ACHN (cell line): ENCODE results near the gene ATAT1.

Experiments used
- DNase-seq: peaks from one replicate; pipeline ENCODE4 v3.0.0-alpha.2; 2015
- in situ Hi-C: cut with HindIII; loops from 2 replicates; pipeline ENCODE4 v1.10.0; 2017; ENCODE audit warnings: low sequenced_read_pairs, low pct_ligation_motif_present, low pct_unique_long_range_greater_than_20kb

Gene ATAT1

GRCh38 chr6:30612213-30612612, 14.5 kb upstream of the ATAT1 start:
- no peak for DNase-seq
- in situ Hi-C loops = no loop called here

GRCh38 chr6:30612687-30613248, 13.9 kb upstream of the ATAT1 start:
- peak; percentile 38 for DNase-seq
- in situ Hi-C loops = no loop called here

GRCh38 chr6:30613251-30614043, 13.2 kb upstream of the ATAT1 start:
- in situ Hi-C loops = no loop called here
- DNase-seq = no peak

DNA sequence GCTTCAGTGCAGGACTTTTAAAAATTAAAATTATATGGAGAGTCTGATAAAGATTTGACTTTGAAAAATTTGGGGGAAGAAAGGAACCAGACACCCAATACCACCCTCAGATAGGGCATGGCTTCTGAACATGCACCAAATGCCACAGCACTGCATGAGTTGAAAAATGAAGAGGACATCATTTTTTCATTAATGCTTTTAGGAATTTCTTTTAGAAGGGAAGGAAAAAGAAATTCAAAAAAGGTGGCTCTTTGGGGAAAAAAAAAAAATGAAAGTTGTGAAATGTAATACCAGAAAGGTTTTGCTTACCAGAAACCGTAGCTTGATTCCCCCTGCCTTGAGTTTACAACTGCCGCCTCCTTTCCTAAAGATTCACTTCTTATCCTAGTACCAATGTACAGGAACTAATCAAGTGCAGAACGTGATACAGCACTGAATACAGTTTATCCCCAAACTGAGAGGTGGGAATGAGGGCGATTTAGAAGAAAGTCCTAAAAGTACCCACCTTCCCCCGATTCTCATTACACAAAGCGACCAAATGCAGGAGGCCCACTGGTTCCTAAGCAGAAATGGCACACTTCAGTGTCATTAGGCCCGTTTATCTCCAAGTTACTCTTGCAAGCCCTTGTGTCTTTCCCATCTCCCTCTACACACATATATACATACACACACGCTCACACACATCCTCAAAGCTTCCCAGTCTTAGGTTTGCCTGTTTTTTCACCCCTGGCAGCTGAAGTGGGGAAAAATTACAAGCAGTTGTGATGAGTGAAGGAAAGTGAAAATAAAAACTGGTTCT, 12.4 kb upstream of the ATAT1 start:
- DNase-seq = no peak
- in situ Hi-C loops = no loop called here

GRCh38 chr6:30614843-30615218, 11.8 kb upstream of the ATAT1 start:
- peak; percentile 96 for DNase-seq
- in situ Hi-C loops = no loop called here

DNA sequence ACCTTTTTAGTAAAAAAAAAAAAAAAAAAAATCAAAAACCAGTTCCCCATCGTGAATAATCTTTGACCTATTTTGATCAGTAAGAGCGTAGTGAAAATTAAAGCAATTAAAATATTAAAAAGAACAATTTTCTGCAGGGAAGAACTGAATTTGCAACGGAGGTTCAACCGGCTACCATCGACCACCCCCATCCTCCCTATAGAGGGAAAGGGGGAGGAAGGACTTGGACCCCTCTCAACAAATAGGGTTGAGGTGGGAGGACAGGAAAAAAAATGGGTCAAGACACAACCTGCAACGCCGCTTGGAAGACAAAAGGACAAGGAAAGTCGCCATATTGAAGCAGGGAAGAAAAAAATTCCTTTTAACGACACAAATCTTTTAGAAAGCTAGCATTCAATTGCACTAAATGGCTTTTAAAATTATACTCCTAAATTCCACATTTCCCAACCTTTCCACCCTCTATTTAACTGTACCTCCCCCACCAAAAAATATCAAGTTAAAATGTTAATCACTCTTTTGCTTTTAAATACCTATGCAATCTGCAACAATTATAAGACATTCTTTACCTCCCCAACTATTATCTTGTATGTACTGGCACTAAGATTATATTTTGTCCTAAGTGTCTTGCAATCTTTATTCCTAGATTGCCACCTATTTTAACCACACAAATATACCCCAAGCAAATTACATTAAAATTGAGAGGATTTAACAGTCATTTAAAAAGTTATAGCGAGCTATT, 11.3 kb upstream of the ATAT1 start:
- in situ Hi-C loops = no loop called here

DNA sequence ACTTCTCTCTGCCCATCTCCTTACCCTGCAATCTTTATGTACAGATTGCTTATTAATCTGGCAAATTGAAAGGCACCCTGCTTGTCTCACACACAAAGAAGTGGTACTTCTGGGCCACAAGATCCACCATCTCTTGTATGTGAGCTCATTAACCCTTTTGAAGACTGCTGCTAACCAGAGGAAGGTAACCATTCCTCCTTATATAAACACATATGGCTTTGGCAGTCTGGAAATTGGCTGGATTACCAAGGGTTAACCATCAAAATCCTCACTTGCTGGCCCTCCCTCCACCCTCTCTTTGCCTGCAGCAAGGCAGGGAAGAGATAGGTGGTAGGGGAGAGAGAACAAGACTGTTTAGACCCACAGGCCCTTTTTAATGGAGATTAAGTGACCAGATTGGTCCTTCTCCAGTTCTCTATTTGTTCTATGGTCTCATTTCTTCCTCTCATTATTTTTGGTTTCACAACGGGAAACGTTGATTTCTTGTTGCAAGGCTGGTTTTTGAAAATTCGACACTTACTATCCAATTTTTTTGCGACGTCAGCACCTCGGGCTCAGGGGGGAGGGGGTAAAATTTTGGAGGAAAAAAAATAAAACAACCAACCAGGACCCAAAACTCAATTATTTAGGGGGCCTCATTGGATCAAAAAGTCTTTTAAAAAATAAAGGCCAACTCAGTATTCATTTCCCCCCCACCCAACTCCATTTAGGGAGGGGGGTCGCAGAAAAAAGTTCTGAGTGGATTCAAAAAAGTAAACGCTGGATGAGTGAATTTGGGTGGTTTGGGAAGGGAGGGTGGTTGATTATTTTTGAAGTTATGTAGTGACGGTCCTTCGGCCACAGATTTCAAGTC, 10.5 kb upstream of the ATAT1 start:
- in situ Hi-C loops = no loop called here
- peak; percentile 30 for DNase-seq

More for the DNA sequence above, 11.3 kb upstream of the ATAT1 start:
- DNase-seq = peak; percentile 82

DNA sequence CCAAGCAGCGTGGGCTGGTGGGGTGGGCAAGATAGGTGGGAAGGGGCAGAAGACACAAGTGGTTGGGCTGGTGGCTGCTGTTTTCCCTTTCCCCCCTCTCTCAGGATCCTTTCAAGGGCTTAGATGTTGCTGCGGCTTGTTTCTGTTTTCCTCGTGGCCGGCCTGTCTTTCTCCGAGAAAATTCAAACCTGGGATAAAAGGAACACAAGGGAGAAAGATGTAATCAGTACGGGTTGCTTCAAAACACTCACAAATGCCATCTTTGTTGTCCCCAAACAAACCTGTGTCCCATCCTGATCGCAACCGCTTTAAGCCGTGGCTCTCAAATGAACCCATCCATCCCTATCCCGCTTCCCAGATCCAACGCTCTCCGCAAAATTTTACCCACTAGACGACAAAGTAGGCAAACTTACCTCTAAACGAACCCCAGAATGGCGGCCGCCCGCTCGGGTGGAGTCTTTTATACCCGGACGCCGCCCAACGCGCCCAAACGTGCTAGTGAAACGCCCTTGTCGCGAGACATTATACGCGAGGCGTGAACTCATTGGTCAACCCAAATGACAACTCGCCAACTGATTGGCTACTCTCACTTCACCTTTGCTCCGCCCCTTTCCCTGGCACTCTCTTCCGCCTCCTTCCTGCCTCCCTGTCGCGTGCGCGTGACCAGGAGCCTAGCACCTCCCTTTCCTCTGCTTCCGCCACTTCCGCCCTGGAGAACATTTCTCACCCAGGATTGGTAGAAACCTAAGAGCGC, 9.7 kb upstream of the ATAT1 start, which contains the start of gene PPP1R10:
PPP1R10 (minus strand) TSS at position 433 of the 754 bp plus-strand sequence. CDS start 7,299 bp downstream, outside the sequence.
- in situ Hi-C loops = no loop called here
- DNase-seq = peak; percentile 99

DNA sequence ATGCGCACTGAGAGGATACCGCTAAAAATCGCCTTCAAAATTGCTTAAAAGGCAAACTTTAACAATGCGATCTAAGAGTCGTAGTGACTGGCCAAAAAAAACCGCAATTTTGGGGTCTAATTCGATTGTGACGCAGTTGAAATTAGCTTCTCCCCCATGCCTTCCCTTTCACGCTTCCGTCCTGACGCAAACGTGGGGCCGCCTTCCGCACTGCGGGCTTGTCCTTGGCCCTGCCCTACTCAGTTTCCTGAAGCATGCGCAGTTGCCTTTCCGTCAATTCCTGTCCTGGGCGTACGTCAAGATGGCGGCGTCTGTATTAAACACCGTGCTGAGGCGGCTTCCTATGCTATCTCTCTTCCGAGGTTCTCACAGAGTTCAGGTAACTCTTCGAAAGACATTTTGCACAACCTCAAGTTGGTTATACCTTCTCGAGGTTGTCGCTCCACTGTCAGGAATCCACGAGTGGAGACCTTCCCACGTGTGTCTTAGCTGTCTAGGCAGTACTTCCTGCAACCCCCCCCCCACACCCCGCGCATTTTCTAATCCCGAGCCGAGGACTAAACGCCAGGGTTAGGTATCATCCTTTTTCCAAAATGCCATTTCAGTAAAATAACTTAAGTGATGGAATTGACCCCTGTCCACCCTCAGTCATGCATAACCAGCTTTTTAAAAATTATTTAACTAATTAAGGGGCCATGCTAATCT, 9.0 kb upstream of the ATAT1 start, which contains the start of gene MRPS18B:
MRPS18B (plus strand) TSS at position 276 of the 705 bp plus-strand sequence; CDS start at position 302, 26 bp downstream.
- in situ Hi-C loops = no loop called here
- peak; percentile 95 for DNase-seq

DNA sequence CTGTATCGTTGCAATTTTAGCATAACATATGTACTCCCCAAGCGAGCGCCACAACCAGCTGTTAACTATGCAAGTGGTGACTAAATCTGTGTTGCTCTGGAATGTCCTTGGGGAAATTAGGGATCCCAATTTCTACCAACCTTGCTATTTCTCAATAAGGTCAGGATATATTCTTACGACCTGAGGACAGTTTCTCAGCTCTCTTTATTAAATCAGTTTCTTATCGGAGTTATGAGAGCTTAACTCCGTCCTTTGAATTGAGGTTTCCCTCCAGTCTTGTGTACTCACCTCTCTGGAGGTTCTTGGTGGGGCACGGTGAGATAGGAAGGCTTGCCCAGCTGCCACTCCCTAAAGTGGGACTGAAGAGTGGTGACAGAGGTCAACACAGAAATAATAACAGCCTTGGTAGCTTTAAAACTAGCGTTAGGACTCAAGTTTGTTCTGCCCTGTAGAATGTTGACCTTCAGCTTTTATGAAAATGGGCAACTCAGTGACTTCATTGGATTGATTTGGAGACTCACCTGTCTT, 8.3 kb upstream of the ATAT1 start:
- in situ Hi-C loops = no loop called here
- DNase-seq = no peak

- DNase-seq = no peak
- in situ Hi-C loops = no loop called here
These were observed 7.1 kb upstream of the ATAT1 start for GRCh38 chr6:30619561-30619960.

DNA sequence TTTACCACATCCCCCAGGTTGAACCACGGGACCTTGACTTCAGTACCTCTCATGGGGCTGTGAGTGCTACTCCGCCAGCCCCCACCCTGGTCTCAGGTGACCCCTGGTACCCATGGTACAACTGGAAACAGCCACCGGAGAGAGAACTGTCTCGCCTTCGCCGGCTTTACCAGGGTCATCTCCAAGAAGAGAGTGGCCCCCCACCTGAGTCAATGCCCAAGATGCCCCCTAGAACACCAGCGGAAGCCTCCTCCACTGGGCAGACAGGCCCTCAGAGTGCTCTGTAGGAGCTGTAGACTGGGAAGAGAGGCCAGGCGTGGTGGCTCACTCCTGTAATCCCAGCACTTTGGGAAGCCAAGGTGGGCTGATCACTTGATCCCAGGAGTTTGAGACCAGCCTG, 1.2 kb upstream of the ATAT1 start:
- DNase-seq = no peak
- in situ Hi-C loops = no loop called here

DNA sequence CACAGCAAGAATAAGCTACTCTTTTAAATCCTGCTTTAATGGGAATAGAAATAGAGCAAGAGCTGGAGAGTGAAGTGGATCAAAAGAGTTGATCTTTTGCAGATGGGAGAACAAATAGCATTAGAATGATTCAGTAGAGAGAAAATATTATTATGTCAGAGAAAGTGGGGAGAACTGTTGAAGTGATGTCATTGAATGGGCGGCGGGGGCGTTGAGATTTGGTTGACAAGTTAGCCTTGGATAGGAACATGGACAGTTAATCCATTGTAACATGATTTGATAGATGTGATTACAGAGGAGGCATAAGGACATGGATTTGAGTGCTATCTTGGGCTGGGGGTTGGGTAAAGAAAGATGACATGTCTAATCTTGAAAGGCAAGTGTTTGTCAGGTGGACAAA, 9.2 kb downstream of the ATAT1 start:
- no peak for DNase-seq
- in situ Hi-C loops = no loop called here

DNA sequence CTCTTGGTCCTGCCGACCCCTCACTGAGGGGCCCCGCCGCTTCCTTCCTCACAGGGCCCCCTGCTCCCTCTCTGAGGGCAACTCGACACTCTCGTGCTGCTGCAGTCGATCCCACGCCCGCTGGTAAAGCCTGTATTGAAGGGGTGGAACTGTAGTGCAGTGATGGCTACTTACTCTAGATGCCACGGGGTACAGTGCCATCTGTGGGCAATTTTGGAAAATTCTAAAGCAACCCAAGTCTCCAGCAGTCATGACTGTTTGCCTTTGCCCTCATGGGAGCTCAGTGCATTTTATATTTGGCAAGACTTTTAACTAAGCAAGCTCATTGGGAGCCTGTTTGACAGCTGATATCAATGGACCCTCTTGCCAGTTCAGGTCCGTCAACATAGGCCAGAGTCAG, 13.8 kb downstream of the ATAT1 start:
- no peak for DNase-seq
- in situ Hi-C loops = no loop called here

DNA sequence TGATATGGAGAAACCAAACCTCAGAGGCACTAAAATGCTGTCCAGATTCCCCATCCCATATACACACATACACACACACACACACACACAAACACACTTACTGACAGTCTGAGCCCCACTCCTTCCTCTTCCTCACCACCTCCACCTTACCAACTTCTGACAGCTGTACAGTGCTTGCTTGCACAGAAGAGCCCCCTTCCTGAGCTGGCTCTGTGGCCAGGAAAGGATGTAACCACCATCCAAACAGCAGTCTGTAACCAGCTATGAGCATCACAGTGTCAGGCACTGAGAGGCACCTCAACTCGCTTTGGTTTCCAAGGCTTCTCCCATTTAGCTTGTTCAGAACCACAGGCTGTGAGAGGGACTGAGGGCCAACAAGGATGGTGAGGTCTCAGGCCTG, 14.4 kb downstream of the ATAT1 start:
- no peak for DNase-seq
- in situ Hi-C loops = no loop called here

- no peak for DNase-seq
- in situ Hi-C loops = no loop called here
These were observed 17.0 kb downstream of the ATAT1 start for GRCh38 chr6:30643656-30644055.
